ENCODE measurements around the gene LMCD1.

DNA sequence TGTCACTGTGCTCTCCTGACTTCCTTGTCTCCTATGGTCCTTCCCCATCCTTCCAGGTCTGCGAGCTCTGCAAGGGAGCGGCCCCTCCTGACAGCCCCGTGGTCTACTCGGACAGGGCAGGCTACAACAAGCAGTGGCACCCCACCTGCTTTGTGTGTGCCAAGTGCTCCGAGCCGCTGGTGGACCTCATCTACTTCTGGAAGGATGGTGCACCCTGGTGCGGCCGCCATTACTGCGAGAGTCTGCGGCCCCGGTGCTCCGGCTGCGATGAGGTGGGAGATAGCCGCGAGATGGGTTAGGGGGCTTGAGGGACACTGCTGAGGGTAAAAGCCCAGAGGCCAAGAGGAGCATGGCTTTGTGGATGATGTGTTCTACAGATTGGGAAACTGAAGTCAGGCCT, 63.8 kb downstream of the LMCD1 start:
- no peak for TF ChIP-seq CTCF (IDR thresholded peaks at IDR 0.05)
- no peak for TF ChIP-seq POLR2A (IDR thresholded peaks at IDR 0.05)
- TF ChIP-seq EP300 (IDR thresholded peaks at IDR 0.05), result no peak
